ENCODE results near the gene DNAAF9. TPM values are rescaled to one million over a fixed set of nuclear protein-coding genes. Genes with fewer than 3 reads are reported as not detected.

DNAAF9 gene
- total and polyA plus RNA-seq, 5 experiments from 2014 or later = 0.62 to 5.1 (median 1.4) TPM

DNA sequence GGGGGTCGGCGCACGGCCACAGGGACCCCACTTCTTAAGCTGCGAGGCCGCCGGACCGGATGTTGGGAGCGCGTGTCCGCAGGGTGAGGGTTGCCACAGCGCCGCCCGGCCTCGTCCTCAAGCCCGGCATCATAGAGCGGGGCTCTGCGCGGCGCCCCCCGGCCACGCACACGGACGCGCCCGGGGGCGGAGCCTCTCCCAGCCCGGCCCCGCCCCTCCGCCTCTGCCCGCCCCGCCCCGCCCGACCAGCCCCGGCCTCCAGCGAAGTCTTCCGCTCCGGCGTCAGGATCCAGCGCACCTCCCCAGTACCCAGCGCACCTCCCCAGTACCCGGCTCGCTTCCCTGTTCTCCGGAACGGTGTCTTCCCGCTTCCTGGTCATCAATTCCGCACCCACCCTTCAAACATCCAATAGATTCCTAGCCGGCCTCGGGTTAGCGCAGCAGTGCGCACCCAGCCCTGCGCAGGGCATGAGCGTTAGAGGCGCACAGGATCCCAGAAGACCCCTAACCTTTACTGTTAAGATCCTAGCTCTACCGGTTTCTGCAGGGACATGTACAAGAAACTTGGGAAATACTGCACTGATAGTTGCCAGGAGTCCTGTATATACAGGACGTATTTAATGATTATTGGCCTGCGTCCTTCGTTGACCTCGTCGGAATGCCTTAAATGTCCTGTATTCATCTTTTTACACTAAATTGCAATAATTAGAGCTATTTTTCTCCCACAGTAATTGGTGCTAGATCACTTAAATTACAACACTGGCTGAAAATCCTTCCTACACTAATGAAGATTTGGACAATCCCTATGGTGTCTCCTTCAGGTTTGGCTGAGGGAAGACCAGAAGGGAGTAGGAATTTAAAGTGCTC is 535 bp upstream of the DNAAF9 start:
- Mint-ChIP-seq H3K4me3 (peak overlapping the region; percentile 96 to 100 (median 98)), H3K9me3 (no peaks in the 10 kb centered on the region), H3K36me3 (no peaks in the 10 kb centered on the region), H3K4me1 (peaks cover 13 to 36% (median 32%) of the 10 kb centered on the region in 4 donors), H3K27ac (peak overlapping the region; percentile 85 to 98 (median 97)), H3K27me3 (no peaks in the 10 kb centered on the region)
- POLR2A ChIA-PET = interaction anchor here (1.4 to 1.9 kb wide), 3 partner anchors 62 to 937 kb away, joined by 3 to 13 read pairs (median 5); partner anchors contain the start of genes ATRN and SNRPB
- DNase-seq (peak; percentile 44 to 82 (median 72)), ATAC-seq (peak; percentile 59 to 62)

DNA sequence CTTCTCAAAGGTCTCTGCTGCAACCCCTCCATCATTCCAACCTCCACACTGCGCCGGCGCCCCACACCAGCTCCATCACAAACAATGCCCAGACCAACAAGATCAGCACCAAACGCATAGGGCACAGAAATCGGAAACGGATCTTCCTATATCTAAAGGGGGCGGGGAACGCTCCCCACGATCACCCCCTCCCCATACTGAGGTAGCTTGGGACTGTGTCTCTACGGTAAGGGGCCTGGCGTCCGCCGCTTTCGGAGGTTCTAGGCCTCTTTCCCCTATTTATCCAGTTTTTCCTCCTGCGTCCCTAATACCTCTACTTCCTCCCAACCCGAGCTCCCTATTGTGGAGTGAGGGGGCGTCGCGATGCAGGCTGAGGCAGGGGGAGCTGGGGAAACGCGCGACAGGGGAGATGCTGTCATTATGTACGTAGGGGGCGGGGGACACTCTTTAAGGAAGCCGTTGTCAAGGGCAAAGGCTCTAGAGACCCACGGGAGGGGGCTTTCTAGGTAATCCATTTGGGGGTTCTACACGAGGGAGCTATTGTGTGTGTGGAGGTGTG is 909 bp downstream of the DNAAF9 start:
- H3K4me1 Mint-ChIP-seq = peaks cover 15 to 37% (median 32%) of the 10 kb centered on the region in 4 donors
- H3K36me3 Mint-ChIP-seq = no peaks in the 10 kb centered on the region
- H3K27ac Mint-ChIP-seq = peak overlapping the region in 9 of 10 donors; percentile 10 to 94 (median 83)
- ATAC-seq (no peak), DNase-seq (peak in 6 of 10 donors; percentile 13 to 67 (median 32))
- POLR2A ChIA-PET = interaction anchor here (1.8 kb wide), 1 partner anchor 183 kb away, joined by 5 read pairs; no protein-coding TSS in a partner anchor
- no peaks in the 10 kb centered on the region for H3K27me3 Mint-ChIP-seq
- H3K4me3 Mint-ChIP-seq = peak overlapping the region; percentile 82 to 99 (median 94)
- H3K9me3 Mint-ChIP-seq = no peaks in the 10 kb centered on the region

DNA sequence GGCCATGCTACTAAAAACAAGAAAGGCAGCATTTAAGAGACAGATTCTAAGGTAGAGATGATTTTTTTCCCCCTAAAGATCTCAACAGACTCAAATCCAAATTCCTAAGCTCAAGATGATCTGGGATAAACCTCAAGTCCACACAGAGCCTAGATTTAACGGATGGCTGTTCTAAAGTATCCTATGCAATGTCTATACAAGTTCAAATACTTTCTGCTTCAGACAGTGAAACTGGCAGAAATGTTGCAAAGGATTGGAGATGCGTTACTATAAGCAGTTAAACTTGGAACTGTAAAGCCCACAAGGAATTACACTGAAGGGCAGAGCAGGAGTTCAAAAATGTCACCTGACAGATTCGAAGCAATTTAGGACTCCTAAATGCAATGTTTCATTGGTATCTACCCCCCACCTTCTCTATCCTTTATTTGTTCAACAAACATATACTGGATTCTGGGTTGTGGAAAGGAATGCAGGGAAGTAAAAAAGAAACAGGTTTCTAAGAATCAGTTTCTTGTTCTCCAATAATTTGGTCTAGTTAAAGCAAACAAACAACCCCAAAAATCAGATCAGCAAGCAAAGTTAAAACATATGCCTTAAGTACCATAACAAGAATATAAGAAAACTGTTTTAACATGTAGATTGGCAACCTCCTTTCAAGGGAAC is 1.6 kb downstream of the DNAAF9 start:
- no peak for ATAC-seq
- no peaks in the 10 kb centered on the region for H3K27me3 Mint-ChIP-seq
- DNase-seq = no peak
- peaks cover 15 to 37% (median 32%) of the 10 kb centered on the region in 4 donors for H3K4me1 Mint-ChIP-seq
- H3K36me3 Mint-ChIP-seq = no peaks in the 10 kb centered on the region
- peak overlapping the region in 9 of 10 donors; percentile 29 to 94 (median 77) for H3K27ac Mint-ChIP-seq
- H3K4me3 Mint-ChIP-seq = peak overlapping the region; percentile 82 to 99 (median 94)
- POLR2A ChIA-PET = interaction anchor here (1.8 kb wide), 1 partner anchor 183 kb away, joined by 5 read pairs; no protein-coding TSS in a partner anchor
- H3K9me3 Mint-ChIP-seq = no peaks in the 10 kb centered on the region

DNA sequence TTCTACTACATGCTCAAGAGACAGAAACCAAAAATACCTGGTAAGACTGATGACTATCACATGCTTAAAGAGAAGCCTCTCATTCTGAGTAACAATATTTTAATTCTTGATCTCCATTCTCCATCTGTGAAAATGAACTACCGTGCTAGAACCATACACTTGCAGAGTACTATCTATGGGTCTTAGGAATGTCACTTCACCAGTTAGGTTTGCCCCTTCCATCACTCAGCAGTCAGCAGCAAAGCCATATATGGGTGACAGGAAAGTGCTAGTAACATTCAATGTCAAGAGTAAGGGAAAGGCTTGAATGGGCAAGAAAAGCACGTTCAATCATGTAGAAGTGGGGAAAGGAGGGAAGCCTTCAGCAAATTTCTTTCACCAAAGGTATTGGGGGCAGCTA is 2.3 kb downstream of the DNAAF9 start:
- POLR2A ChIA-PET = no interaction called here
- Mint-ChIP-seq H3K4me3 (peak overlapping the region in 5 of 10 donors; percentile 3 to 95 (median 43)), H3K27me3 (no peaks in the 10 kb centered on the region), H3K27ac (peak overlapping the region in 8 of 10 donors; percentile 9 to 77 (median 34)), H3K36me3 (no peaks in the 10 kb centered on the region), H3K4me1 (peaks cover 15 to 37% (median 32%) of the 10 kb centered on the region in 4 donors), H3K9me3 (no peaks in the 10 kb centered on the region)
- DNase-seq (no peak), ATAC-seq (no peak)

DNA sequence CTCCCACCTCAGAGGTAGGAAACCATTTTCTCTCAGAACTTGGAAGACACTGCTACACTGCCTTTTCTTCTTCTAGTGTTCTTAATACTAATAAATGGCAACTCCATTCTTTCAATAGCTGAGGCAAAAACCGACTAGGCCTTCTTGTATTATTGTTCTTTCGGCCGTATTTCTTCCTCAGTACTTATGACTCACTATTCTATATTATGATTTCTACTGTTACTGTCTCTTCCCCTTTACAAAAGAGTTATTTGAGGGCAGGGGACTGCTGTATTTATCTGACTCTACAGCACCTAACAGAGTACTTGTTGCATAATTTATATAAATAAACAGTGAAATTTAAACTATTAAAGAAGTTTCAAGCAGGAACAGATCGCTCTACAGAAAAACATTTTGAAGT is 3.1 kb downstream of the DNAAF9 start:
- DNase-seq (no peak), ATAC-seq (no peak)
- H3K4me1 Mint-ChIP-seq = peaks cover 15 to 34% (median 30%) of the 10 kb centered on the region in 4 donors
- POLR2A ChIA-PET = no interaction called here
- H3K4me3 Mint-ChIP-seq = no peak overlapping the region
- H3K9me3 Mint-ChIP-seq = no peaks in the 10 kb centered on the region
- H3K36me3 Mint-ChIP-seq = no peaks in the 10 kb centered on the region
- no peaks in the 10 kb centered on the region for H3K27me3 Mint-ChIP-seq
- H3K27ac Mint-ChIP-seq = no peak overlapping the region

DNA sequence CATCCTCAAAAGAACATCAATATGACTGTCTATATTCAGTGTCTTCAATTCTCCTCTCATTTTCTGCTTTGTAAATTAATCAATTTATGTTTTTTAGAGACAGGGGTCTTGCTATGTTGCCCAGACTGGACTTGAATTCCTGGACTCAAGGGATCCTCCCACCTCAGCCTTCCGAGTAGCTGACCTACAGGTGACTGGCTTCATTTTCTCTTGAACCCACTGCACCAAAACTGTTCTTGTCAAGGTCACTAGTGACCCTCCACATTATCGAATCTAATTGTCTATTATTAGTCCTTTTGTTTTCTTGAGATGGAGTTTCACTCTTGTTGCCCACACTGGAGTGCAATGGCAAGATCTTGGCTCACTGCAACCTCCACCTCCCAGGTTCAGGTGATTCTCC is 3.7 kb downstream of the DNAAF9 start:
- DNase-seq (no peak), ATAC-seq (no peak)
- Mint-ChIP-seq H3K4me1 (peaks cover 15 to 30% (median 29%) of the 10 kb centered on the region in 4 donors), H3K36me3 (no peaks in the 10 kb centered on the region), H3K27me3 (no peaks in the 10 kb centered on the region), H3K4me3 (no peak overlapping the region), H3K27ac (peak overlapping the region in 2 of 10 donors; percentile 0 to 45), H3K9me3 (no peaks in the 10 kb centered on the region)
- POLR2A ChIA-PET = no interaction called here

DNA sequence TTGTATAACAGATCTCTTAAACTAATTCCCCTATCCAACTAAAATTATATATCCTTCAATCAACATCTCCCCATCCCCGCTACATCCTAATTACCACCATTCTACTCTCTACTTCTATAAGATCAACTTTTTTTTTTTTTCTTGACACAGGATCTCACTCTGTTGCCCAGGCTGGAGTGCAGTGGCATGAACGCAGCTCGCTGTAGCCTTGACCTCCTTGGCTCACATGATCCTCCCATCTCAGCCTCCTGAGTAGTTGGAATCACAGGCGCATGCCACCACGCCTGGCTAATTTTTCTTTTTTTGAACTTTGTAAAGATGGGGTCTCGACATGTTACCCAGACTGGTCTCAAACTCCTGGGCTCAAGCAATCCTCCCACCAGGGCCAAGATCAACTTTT is 5.0 kb downstream of the DNAAF9 start:
- no peaks in the 10 kb centered on the region for H3K9me3 Mint-ChIP-seq
- DNase-seq (no peak), ATAC-seq (no peak)
- POLR2A ChIA-PET = no interaction called here
- no peak overlapping the region for H3K27ac Mint-ChIP-seq
- H3K27me3 Mint-ChIP-seq = no peaks in the 10 kb centered on the region
- H3K4me1 Mint-ChIP-seq = peaks cover 9 to 24% (median 21%) of the 10 kb centered on the region in 4 donors
- H3K4me3 Mint-ChIP-seq = no peak overlapping the region
- H3K36me3 Mint-ChIP-seq = no peaks in the 10 kb centered on the region

DNA sequence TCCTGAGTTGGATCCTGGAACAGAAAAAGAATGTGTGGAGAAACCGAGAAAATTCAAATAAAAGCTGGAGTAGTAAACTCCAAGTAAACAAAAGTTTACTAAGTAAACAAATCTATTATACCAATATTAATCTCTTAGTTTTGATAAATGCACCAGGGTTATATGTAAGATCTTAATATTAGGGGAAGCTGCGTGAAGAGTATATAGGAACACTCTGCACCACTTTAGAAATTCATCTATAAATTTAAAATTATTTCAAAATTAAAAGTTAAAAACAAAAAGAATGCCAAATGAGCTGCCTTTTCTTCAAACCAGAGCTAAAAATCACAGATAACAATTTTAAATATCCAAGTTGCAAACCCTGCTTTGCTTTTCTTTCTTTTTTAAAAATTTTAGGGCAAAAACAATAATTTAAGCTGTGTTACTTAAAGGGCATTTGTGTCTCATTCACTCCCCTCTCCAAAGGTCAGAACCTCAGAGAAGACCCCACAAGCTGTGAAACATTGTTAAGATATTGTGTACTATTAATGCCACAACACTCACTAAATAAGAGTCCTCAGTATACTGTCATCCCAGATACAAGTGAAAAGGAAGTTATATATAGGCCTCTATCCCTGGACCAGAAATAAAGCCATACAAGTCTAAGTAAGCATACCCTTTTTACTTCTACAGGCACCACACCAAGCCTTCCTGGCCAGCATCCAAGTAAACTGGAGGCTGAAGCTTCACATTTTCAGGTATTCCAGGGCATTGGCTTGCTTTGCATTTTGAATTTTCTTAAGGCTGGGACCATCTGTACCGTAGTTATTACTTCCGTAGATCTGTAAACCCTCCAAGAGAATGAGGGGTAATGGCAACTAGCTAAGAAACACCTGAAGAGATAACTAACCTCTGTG is 7.0 kb downstream of the DNAAF9 start:
- ATAC-seq = no peak
- Mint-ChIP-seq H3K9me3 (peaks cover 0 to 10% (median 2%) of the 10 kb centered on the region in 9 donors), H3K27me3 (no peaks in the 10 kb centered on the region), H3K4me3 (no peak overlapping the region), H3K36me3 (peaks cover 0 to 7% (median 4%) of the 10 kb centered on the region in 3 donors), H3K27ac (no peak overlapping the region), H3K4me1 (peaks cover 2 to 8% (median 6%) of the 10 kb centered on the region in 4 donors)
- DNase-seq = no peak
- POLR2A ChIA-PET = no interaction called here

DNA sequence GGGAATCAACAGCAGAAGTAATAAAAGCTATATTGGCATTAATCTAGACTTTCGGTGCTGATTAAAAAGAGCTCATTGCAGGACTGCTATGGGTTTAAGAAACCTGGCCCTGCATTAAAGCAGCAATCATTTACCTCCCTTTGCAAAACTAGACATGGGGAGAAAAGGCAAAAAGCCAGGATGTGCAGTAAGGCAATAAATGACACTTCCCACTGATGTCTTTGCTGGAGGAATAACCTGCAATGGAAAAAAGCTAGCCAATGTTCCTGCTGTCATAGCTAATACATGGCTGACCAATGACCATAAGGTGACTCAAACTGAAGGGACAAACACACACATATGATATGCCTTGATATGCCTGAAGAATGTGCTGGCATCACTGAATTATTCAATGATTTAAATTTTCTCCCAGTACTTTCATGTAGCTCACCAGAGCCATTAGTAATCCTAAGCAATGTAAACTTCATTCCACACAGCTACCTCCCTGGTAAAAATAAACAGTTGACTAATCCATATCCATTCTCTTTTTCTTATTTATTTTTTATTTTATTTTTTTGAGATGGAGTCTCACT is 8.7 kb downstream of the DNAAF9 start:
- POLR2A ChIA-PET = no interaction called here

DNA sequence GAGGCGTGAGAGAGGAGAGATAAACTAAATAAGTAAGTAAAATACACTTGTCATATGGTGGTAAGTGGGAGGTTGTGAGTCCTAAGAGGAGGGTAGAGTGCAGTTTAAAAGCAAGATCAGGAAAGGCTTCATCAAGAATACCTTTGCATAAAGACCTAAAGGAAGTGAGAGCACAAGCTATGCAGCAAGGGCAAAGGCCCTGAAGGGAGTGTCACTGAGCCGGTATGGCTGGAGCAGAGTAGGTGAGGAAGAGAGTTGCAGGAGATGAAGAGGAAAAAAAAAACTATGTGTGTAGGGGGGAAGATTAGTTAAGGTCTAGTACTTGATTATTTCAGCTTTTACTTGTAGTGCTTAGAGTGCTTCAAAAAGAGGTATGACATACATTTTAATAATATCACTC is 11.0 kb downstream of the DNAAF9 start:
- no peak for ATAC-seq
- Mint-ChIP-seq H3K36me3 (peaks cover 0 to 7% (median 4%) of the 10 kb centered on the region in 3 donors), H3K27ac (no peak overlapping the region)

More for the DNA sequence above, 8.7 kb downstream of the DNAAF9 start:
- Mint-ChIP-seq H3K4me1 (peaks cover 0 to 4% (median 1%) of the 10 kb centered on the region in 4 donors), H3K36me3 (peaks cover 0 to 7% (median 4%) of the 10 kb centered on the region in 3 donors), H3K27me3 (no peaks in the 10 kb centered on the region), H3K9me3 (peaks cover 0 to 10% (median 2%) of the 10 kb centered on the region in 9 donors), H3K27ac (no peak overlapping the region), H3K4me3 (no peak overlapping the region)
- DNase-seq = no peak
- ATAC-seq = no peak

DNA sequence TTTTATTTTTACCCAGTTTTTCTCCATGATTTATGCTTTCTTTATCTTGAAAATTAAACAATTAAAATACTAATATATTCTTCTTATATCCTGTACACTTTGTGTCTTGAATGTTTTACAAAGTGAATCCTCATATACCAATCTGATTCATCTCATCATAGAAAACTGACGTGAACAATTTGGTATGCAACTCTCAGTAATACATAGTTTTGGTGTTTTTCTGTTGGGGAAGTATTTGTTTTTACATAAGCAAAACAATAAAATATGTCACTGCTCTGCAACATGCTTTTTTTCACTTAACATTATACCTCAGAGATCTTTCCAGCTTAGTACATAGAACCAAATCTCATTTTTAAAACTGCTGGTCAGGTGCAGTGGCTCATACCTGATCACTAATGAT is 14.7 kb downstream of the DNAAF9 start:
- no peaks in the 10 kb centered on the region for H3K27me3 Mint-ChIP-seq
- H3K36me3 Mint-ChIP-seq = peaks cover 0 to 11% (median 4%) of the 10 kb centered on the region in 3 donors
- no peak overlapping the region for H3K27ac Mint-ChIP-seq
- DNase-seq (no peak), ATAC-seq (no peak)
- H3K4me1 Mint-ChIP-seq = peaks cover 0 to 13% (median 5%) of the 10 kb centered on the region in 4 donors
- POLR2A ChIA-PET = no interaction called here
- no peak overlapping the region for H3K4me3 Mint-ChIP-seq
- peaks cover 0 to 10% (median 2%) of the 10 kb centered on the region in 9 donors for H3K9me3 Mint-ChIP-seq

More for the DNA sequence above, 11.0 kb downstream of the DNAAF9 start:
- Mint-ChIP-seq H3K9me3 (peaks cover 0 to 10% (median 2%) of the 10 kb centered on the region in 9 donors), H3K4me1 (no peaks in the 10 kb centered on the region), H3K4me3 (no peak overlapping the region), H3K27me3 (no peaks in the 10 kb centered on the region)
- POLR2A ChIA-PET = no interaction called here
- DNase-seq = no peak
